Caco-2 (cell line): ENCODE data around the gene C10orf67. TPM values are rescaled to one million over a fixed set of nuclear protein-coding genes. Genes with fewer than 3 reads are reported as not detected.

Source experiments
- BruUV-seq: library from RNA; stranded (reverse); fragments of 400-500 nt; replicated peaks from 2 replicates; lab custom pipeline; 2021; lab: Mats Ljungman, UMichigan
- CTCF ChIA-PET: fragments of 300-600 bp; sonication (Branson Sonifier 250); formaldehyde crosslinking; loops from one replicate; lab custom pipeline; 2022; ENCODE audit warnings: antibody characterized with exemption; lab: Charles Lee
- POLR2A ChIA-PET: fragments of 300-600 bp; sonication (Branson Sonifier 250); formaldehyde crosslinking; loops from one replicate; lab custom pipeline; 2022; ENCODE audit warnings: antibody characterized with exemption; lab: Charles Lee
- DNase-seq, 2 experiments: peaks; one replicate each; pipeline versions ENCODE4 v3.0.0 to v3.0.0-alpha.2; 2020 to 2022
- H3K27me3 ChIP-seq: replicated peaks from 2 replicates; pipeline ENCODE4 v1.6.0; 2011; ENCODE audit warnings: low read length; ENCODE audit not compliant: control insufficient read depth, insufficient read depth
- H3K36me3 ChIP-seq: 2 replicates; pipeline ENCODE4 v1.5.1; 2011; ENCODE audit warnings: low read length; ENCODE audit not compliant: control insufficient read depth, insufficient read depth
- H3K4me1 ChIP-seq: fragments of 250-450 bp; sonication (Bioruptor Pico); 2 replicates; pipeline ENCODE4 v1.5.1; 2020; ENCODE audit warnings: mild to moderate bottlenecking
- H3K4me3 ChIP-seq: 2 replicates; pipeline ENCODE4 v1.5.1; 2011; ENCODE audit warnings: low read depth, mild to moderate bottlenecking, control low read depth, low read length
- H3K9me3 ChIP-seq: fragments of 250-450 bp; sonication (Bioruptor Pico); 2 replicates; pipeline ENCODE4 v1.5.1; 2020; ENCODE audit warnings: mild to moderate bottlenecking, moderate library complexity
- H3K27ac Mint-ChIP-seq: one replicate; pipeline ENCODE4 v1.8.0; 2022; ENCODE audit warnings: mixed read lengths; ENCODE audit not compliant: unreplicated experiment
- H3K27me3 Mint-ChIP-seq: one replicate; pipeline ENCODE4 v1.8.0; 2022; ENCODE audit warnings: mixed read lengths; ENCODE audit not compliant: insufficient read depth, unreplicated experiment
- H3K36me3 Mint-ChIP-seq: one replicate; pipeline ENCODE4 v1.8.0; 2022; ENCODE audit warnings: mild to moderate bottlenecking, mixed read lengths; ENCODE audit not compliant: insufficient read depth, unreplicated experiment
- H3K4me1 Mint-ChIP-seq: one replicate; pipeline ENCODE4 v1.8.0; 2022; ENCODE audit warnings: low read depth, mixed read lengths; ENCODE audit not compliant: unreplicated experiment
- H3K4me3 Mint-ChIP-seq: one replicate; pipeline ENCODE4 v1.8.0; 2022; ENCODE audit warnings: mild to moderate bottlenecking, moderate library complexity, mixed read lengths; ENCODE audit not compliant: unreplicated experiment
- H3K9me3 Mint-ChIP-seq: one replicate; pipeline ENCODE4 v1.8.0; 2022; ENCODE audit warnings: mixed read lengths; ENCODE audit not compliant: unreplicated experiment
- CTCF ChIP-seq, 2 experiments: fragments of 200-600 bp in 1 of 2; IDR thresholded peaks; 1 replicate in 1 of 2; 2 replicates in 1 of 2; pipeline versions ENCODE4 v1.5.1 to v1.8.0; 2011 to 2022; ENCODE audit warnings: antibody characterized with exemption in 1 of 2, control low read depth in 1 of 2, inconsistent platforms in 1 of 2, low read depth in 1 of 2, low read length in 1 of 2, mild to moderate bottlenecking in 1 of 2, moderate library complexity in 1 of 2; ENCODE audit not compliant: insufficient read depth in 1 of 2, severe bottlenecking in 1 of 2, unreplicated experiment in 1 of 2
- intact Hi-C: fragments of 100-400 bp; cut with micrococcal nuclease; formaldehyde crosslinking; loops from one replicate; pipeline ENCODE4 v1.10.0; 2022; ENCODE audit not compliant: unreplicated experiment
- total RNA-seq: library from RNA; stranded (reverse); gene quantifications from 2 replicates; pipeline ENCODE4 v1.2.3, GENCODE V29; 2022

Gene C10orf67
- total RNA-seq, 1 experiment from 2014 or later = not detected

- Histone ChIP-seq H3K27me3 (no peaks in the 10 kb centered on the region), H3K4me1 (no peaks in the 10 kb centered on the region), H3K36me3 (no peaks in the 10 kb centered on the region), H3K9me3 (peaks cover 7% of the 10 kb centered on the region; the same call in 1 of the 2 replicates), H3K4me3 (no peak overlapping the region)
- H3K4me3 Mint-ChIP-seq = no peak overlapping the region
- H3K4me1 Mint-ChIP-seq = no peaks in the 10 kb centered on the region
- no peak for DNase-seq
- ChIA-PET POLR2A (no interaction called here), CTCF (no interaction called here)
- BruUV-seq = no TSS peak
- H3K36me3 Mint-ChIP-seq = no peaks in the 10 kb centered on the region
- peaks cover 10% of the 10 kb centered on the region for H3K27me3 Mint-ChIP-seq
- TF ChIP-seq CTCF (IDR thresholded peaks at IDR 0.05; ENCODE audit: insufficient read depth in 1 of 2, low read depth in 1 of 2, low read length in 1 of 2, severe bottlenecking in 1 of 2, unreplicated experiment in 1 of 2) = no peak
- H3K27ac Mint-ChIP-seq = no peak overlapping the region
- no peaks in the 10 kb centered on the region for H3K9me3 Mint-ChIP-seq
- intact Hi-C loops = no loop called here
Observed at GRCh38 chr10:23198610-23198939, 146.0 kb downstream of the C10orf67 start.

GRCh38 chr10:23197416-23197861, 147.2 kb downstream of the C10orf67 start:
- no TSS peak for BruUV-seq
- POLR2A ChIA-PET = no interaction called here
- intact Hi-C loops = no loop called here
- Mint-ChIP-seq H3K36me3 (no peaks in the 10 kb centered on the region), H3K4me3 (no peak overlapping the region), H3K9me3 (no peaks in the 10 kb centered on the region), H3K27me3 (peaks cover 9% of the 10 kb centered on the region), H3K4me1 (no peaks in the 10 kb centered on the region), H3K27ac (no peak overlapping the region)
- H3K4me3 ChIP-seq = no peak overlapping the region
- no peaks in the 10 kb centered on the region for H3K27me3 ChIP-seq
- no peak for TF ChIP-seq CTCF (IDR thresholded peaks at IDR 0.05; ENCODE audit: insufficient read depth in 1 of 2, low read depth in 1 of 2, low read length in 1 of 2, severe bottlenecking in 1 of 2, unreplicated experiment in 1 of 2)
- no peaks in the 10 kb centered on the region for H3K36me3 ChIP-seq
- CTCF ChIA-PET = no interaction called here
- no peaks in the 10 kb centered on the region for H3K4me1 ChIP-seq
- no peak for DNase-seq
- peaks cover 7% of the 10 kb centered on the region; the same call in 1 of the 2 replicates for H3K9me3 ChIP-seq

GRCh38 chr10:23196915-23197314, 147.7 kb downstream of the C10orf67 start:
- no peaks in the 10 kb centered on the region for H3K4me1 ChIP-seq
- DNase-seq = no peak
- H3K36me3 ChIP-seq = no peaks in the 10 kb centered on the region
- POLR2A ChIA-PET = no interaction called here
- intact Hi-C loops = no loop called here
- CTCF ChIA-PET = no interaction called here
- Mint-ChIP-seq H3K36me3 (no peaks in the 10 kb centered on the region), H3K4me3 (no peak overlapping the region), H3K27ac (no peak overlapping the region), H3K9me3 (no peaks in the 10 kb centered on the region), H3K4me1 (no peaks in the 10 kb centered on the region), H3K27me3 (peaks cover 7% of the 10 kb centered on the region)
- no TSS peak for BruUV-seq
- H3K4me3 ChIP-seq = no peak overlapping the region
- TF ChIP-seq CTCF (IDR thresholded peaks at IDR 0.05; ENCODE audit: insufficient read depth in 1 of 2, low read depth in 1 of 2, low read length in 1 of 2, severe bottlenecking in 1 of 2, unreplicated experiment in 1 of 2) = no peak
- H3K27me3 ChIP-seq = no peaks in the 10 kb centered on the region
- peaks cover 7% of the 10 kb centered on the region; the same call in 1 of the 2 replicates for H3K9me3 ChIP-seq
